ENCODE measurements around the gene ZFP36L1.
A peak's percentile ranks its signal among the peaks of the same experiment; 100 is the strongest.

Gene ZFP36L1

DNA sequence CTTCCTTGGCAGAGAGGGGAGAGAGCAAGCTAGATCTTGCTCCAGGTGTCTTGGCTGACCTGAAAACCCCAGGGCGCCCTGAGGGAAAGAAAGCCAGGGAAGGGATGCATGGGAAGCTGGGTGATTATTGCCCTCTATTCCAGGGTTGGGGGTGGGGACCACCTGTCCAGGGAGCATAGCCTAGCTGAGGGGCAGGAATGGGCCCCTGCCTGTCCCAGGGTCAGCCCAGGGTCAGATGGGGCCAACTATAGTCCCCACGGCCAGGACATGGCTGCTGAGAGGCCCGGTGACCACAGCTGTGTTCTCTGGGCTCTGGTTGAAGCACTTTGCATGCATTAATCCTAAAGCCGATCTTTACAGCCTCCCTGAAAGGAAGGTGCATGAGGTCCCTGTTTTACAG is 30.1 kb upstream of the ZFP36L1 start:
- H3K27ac ChIP-seq (ENCODE audit: low read depth, low read length), result no peak overlapping the region
- no peak overlapping the region for H3K9ac ChIP-seq (ENCODE audit: low read length)
- peaks cover 1% of the 10 kb centered on the region for H3K27me3 ChIP-seq (ENCODE audit: control insufficient read depth, insufficient read depth, low read length)
- no peak overlapping the region for H3K4me3 ChIP-seq (ENCODE audit: low read length)
- no peaks in the 10 kb centered on the region for H3K36me3 ChIP-seq (ENCODE audit: control insufficient read depth, insufficient read depth, low read length)
- peaks cover 10% of the 10 kb centered on the region for H3K4me1 ChIP-seq (ENCODE audit: control insufficient read depth, insufficient read depth, low read length)

GRCh38 chr14:68822132-68822651 is 29.3 kb upstream of the ZFP36L1 start:
- Histone ChIP-seq H3K4me3 (ENCODE audit: low read length) (no peak overlapping the region), H3K27me3 (ENCODE audit: control insufficient read depth, insufficient read depth, low read length) (peaks cover 1% of the 10 kb centered on the region), H3K27ac (ENCODE audit: low read depth, low read length) (no peak overlapping the region), H3K36me3 (ENCODE audit: control insufficient read depth, insufficient read depth, low read length) (no peaks in the 10 kb centered on the region), H3K9ac (ENCODE audit: low read length) (no peak overlapping the region), H3K4me1 (ENCODE audit: control insufficient read depth, insufficient read depth, low read length) (peaks cover 12% of the 10 kb centered on the region)

- H3K27ac ChIP-seq (ENCODE audit: low read depth, low read length), result no peak overlapping the region
- no peak overlapping the region for H3K9ac ChIP-seq (ENCODE audit: low read length)
- no peak overlapping the region for H3K4me3 ChIP-seq (ENCODE audit: low read length)
- no peaks in the 10 kb centered on the region for H3K36me3 ChIP-seq (ENCODE audit: control insufficient read depth, insufficient read depth, low read length)
- H3K27me3 ChIP-seq (ENCODE audit: control insufficient read depth, insufficient read depth, low read length), result peaks cover 1% of the 10 kb centered on the region
- peaks cover 13% of the 10 kb centered on the region for H3K4me1 ChIP-seq (ENCODE audit: control insufficient read depth, insufficient read depth, low read length)
Measured at GRCh38 chr14:68820999-68821683, 28.3 kb upstream of the ZFP36L1 start.

GRCh38 chr14:68820536-68820935 is 27.7 kb upstream of the ZFP36L1 start:
- H3K27ac ChIP-seq (ENCODE audit: low read depth, low read length), result no peak overlapping the region
- H3K9ac ChIP-seq (ENCODE audit: low read length), result no peak overlapping the region
- no peak overlapping the region for H3K4me3 ChIP-seq (ENCODE audit: low read length)
- peaks cover 1% of the 10 kb centered on the region for H3K27me3 ChIP-seq (ENCODE audit: control insufficient read depth, insufficient read depth, low read length)
- H3K36me3 ChIP-seq (ENCODE audit: control insufficient read depth, insufficient read depth, low read length), result no peaks in the 10 kb centered on the region
- H3K4me1 ChIP-seq (ENCODE audit: control insufficient read depth, insufficient read depth, low read length), result peaks cover 19% of the 10 kb centered on the region

- H3K36me3 ChIP-seq (ENCODE audit: control insufficient read depth, insufficient read depth, low read length), result no peaks in the 10 kb centered on the region
- H3K9ac ChIP-seq (ENCODE audit: low read length), result no peak overlapping the region
- no peak overlapping the region for H3K4me3 ChIP-seq (ENCODE audit: low read length)
- peaks cover 1% of the 10 kb centered on the region for H3K27me3 ChIP-seq (ENCODE audit: control insufficient read depth, insufficient read depth, low read length)
- peaks cover 23% of the 10 kb centered on the region for H3K4me1 ChIP-seq (ENCODE audit: control insufficient read depth, insufficient read depth, low read length)
- peak overlapping the region; percentile 65 for H3K27ac ChIP-seq (ENCODE audit: low read depth, low read length)
Measured at GRCh38 chr14:68820119-68820518, 27.3 kb upstream of the ZFP36L1 start.

- Histone ChIP-seq H3K4me3 (ENCODE audit: low read length) (no peak overlapping the region), H3K4me1 (ENCODE audit: control insufficient read depth, insufficient read depth, low read length) (peaks cover 31% of the 10 kb centered on the region), H3K27ac (ENCODE audit: low read depth, low read length) (peak overlapping the region; percentile 65), H3K27me3 (ENCODE audit: control insufficient read depth, insufficient read depth, low read length) (peaks cover 1% of the 10 kb centered on the region), H3K9ac (ENCODE audit: low read length) (no peak overlapping the region), H3K36me3 (ENCODE audit: control insufficient read depth, insufficient read depth, low read length) (no peaks in the 10 kb centered on the region)
Measured at GRCh38 chr14:68819260-68819691, 26.4 kb upstream of the ZFP36L1 start.

DNA sequence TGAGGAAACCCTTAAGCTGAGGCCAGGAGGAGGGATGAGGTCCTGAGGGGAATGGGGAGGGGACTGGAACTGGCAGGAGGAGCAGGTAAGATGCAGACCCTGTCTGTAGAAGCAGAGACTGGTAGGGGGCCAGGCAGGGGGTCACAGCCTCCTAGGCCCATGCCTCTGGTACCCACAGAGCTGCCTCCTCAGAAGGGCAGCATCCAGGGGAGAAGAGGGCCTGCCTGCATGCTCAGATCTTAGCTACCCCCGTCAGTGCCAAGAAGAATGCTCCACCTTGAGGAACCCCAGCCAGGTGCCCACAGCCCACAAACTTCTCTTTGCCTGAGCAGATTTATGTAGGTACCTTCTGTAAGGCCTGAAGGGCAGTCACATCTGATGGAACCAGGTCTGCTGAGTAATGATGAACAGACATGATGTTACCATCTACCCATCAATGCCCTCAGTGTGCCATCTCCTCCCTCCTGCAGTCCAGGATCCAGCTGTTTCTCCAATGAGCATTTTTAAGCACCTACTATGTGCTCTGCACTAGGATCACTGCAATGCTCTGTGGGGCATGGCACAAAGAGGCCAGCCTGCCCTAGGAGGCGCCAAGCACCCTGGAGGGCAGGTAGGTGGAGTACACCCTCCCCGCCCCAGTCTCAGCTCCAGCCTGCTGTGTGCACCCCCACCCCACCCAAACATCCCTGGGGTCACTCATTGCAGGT is 24.8 kb upstream of the ZFP36L1 start:
- Histone ChIP-seq H3K27me3 (ENCODE audit: control insufficient read depth, insufficient read depth, low read length) (no peaks in the 10 kb centered on the region), H3K4me3 (ENCODE audit: low read length) (no peak overlapping the region), H3K9ac (ENCODE audit: low read length) (no peak overlapping the region), H3K4me1 (ENCODE audit: control insufficient read depth, insufficient read depth, low read length) (peaks cover 45% of the 10 kb centered on the region), H3K36me3 (ENCODE audit: control insufficient read depth, insufficient read depth, low read length) (no peaks in the 10 kb centered on the region), H3K27ac (ENCODE audit: low read depth, low read length) (peak overlapping the region; percentile 99)

- H3K4me3 ChIP-seq (ENCODE audit: low read length), result peak overlapping the region; percentile 62
Measured at GRCh38 chr14:68816943-68817430, 24.1 kb upstream of the ZFP36L1 start.

GRCh38 chr14:68816183-68816942 is 23.5 kb upstream of the ZFP36L1 start:
- Histone ChIP-seq H3K27me3 (ENCODE audit: control insufficient read depth, insufficient read depth, low read length) (no peaks in the 10 kb centered on the region), H3K4me1 (ENCODE audit: control insufficient read depth, insufficient read depth, low read length) (peaks cover 47% of the 10 kb centered on the region), H3K4me3 (ENCODE audit: low read length) (peak overlapping the region; percentile 62), H3K36me3 (ENCODE audit: control insufficient read depth, insufficient read depth, low read length) (no peaks in the 10 kb centered on the region), H3K9ac (ENCODE audit: low read length) (peak overlapping the region; percentile 72), H3K27ac (ENCODE audit: low read depth, low read length) (peak overlapping the region; percentile 99)

More at GRCh38 chr14:68816943-68817430, 24.1 kb upstream of the ZFP36L1 start:
- Histone ChIP-seq H3K27me3 (ENCODE audit: control insufficient read depth, insufficient read depth, low read length) (no peaks in the 10 kb centered on the region), H3K9ac (ENCODE audit: low read length) (peak overlapping the region; percentile 72), H3K36me3 (ENCODE audit: control insufficient read depth, insufficient read depth, low read length) (no peaks in the 10 kb centered on the region), H3K27ac (ENCODE audit: low read depth, low read length) (peak overlapping the region; percentile 99), H3K4me1 (ENCODE audit: control insufficient read depth, insufficient read depth, low read length) (peaks cover 47% of the 10 kb centered on the region)

- H3K36me3 ChIP-seq (ENCODE audit: control insufficient read depth, insufficient read depth, low read length), result no peaks in the 10 kb centered on the region
- H3K27me3 ChIP-seq (ENCODE audit: control insufficient read depth, insufficient read depth, low read length), result no peaks in the 10 kb centered on the region
- peak overlapping the region; percentile 99 for H3K27ac ChIP-seq (ENCODE audit: low read depth, low read length)
- peaks cover 47% of the 10 kb centered on the region for H3K4me1 ChIP-seq (ENCODE audit: control insufficient read depth, insufficient read depth, low read length)
- H3K9ac ChIP-seq (ENCODE audit: low read length), result peak overlapping the region; percentile 72
- peak overlapping the region; percentile 62 for H3K4me3 ChIP-seq (ENCODE audit: low read length)
Measured at GRCh38 chr14:68815298-68816182, 22.7 kb upstream of the ZFP36L1 start.

DNA sequence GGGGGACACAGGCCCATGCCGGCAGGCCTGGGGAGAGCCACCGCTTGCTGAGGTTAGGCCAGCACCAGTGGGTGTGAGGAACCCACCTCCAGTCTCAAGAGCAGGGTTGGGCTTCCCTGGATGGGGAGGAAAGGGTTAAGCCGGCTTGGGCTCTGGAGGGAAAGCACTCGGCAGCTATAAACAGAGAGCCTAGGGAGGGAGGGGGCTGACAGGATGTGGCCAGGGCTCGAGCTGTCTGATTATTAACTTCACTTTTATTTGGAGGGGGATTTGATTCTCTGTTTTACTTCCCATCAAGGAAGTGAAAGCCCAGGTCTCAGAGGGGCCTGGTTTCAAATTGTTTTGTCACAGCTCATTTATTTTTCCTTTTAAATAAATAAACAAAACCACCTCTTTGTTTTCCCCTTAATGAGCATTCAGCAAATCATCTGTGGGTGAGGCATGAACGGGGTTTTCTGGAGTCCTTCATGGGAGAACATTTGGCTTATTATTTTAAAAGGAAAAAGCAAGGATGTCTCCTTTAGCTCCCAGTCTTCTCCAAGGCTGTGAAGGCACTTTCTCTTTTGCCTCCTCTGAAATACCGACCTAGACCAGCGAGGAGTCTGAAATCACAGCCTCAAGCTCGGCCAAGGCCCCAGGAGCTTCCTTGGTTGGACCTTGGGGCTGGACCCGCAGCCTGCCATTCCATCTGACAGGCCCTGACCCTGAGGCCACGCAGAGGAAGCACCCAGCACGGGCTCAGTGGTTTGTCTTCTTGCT is 21.9 kb upstream of the ZFP36L1 start:
- peak overlapping the region; percentile 99 for H3K27ac ChIP-seq (ENCODE audit: low read depth, low read length)
- H3K4me3 ChIP-seq (ENCODE audit: low read length), result peak overlapping the region; percentile 62
- H3K4me1 ChIP-seq (ENCODE audit: control insufficient read depth, insufficient read depth, low read length), result peaks cover 47% of the 10 kb centered on the region
- no peaks in the 10 kb centered on the region for H3K36me3 ChIP-seq (ENCODE audit: control insufficient read depth, insufficient read depth, low read length)
- H3K27me3 ChIP-seq (ENCODE audit: control insufficient read depth, insufficient read depth, low read length), result no peaks in the 10 kb centered on the region
- peak overlapping the region; percentile 12 for H3K9ac ChIP-seq (ENCODE audit: low read length)

All from rectal smooth muscle tissue (tissue), 1 donor.